Neural crest cell (in vitro differentiated cells): ENCODE data around the gene ABLIM2. TPM values are rescaled to one million over a fixed set of nuclear protein-coding genes. Genes with fewer than 3 reads are reported as not detected.

Experiments
- DNase-seq: peaks from one replicate; pipeline ENCODE4 v3.0.0; 2021; ENCODE audit warnings: low read depth, mixed read lengths, low spot score
- H3K27ac Mint-ChIP-seq: one replicate; pipeline ENCODE4 v1.8.0; 2021; ENCODE audit warnings: mild to moderate bottlenecking, mixed read lengths; ENCODE audit not compliant: unreplicated experiment
- H3K27me3 Mint-ChIP-seq: 2 replicates; pipeline ENCODE4 v1.8.0; 2021; ENCODE audit warnings: low read depth, mild to moderate bottlenecking, mixed read lengths
- H3K36me3 Mint-ChIP-seq: 2 replicates; pipeline ENCODE4 v1.8.0; 2021; ENCODE audit warnings: low read depth, mild to moderate bottlenecking, mixed read lengths
- H3K4me1 Mint-ChIP-seq: 2 replicates; pipeline ENCODE4 v1.8.0; 2021; ENCODE audit warnings: mixed read lengths
- H3K4me3 Mint-ChIP-seq: one replicate; pipeline ENCODE4 v1.8.0; 2021; ENCODE audit warnings: mild to moderate bottlenecking, mixed read lengths
- H3K9me3 Mint-ChIP-seq: 2 replicates; pipeline ENCODE4 v1.8.0; 2021; ENCODE audit warnings: mixed read lengths
- total RNA-seq: library from RNA; stranded (reverse); gene quantifications from 2 replicates; pipeline ENCODE4 v1.2.1, GENCODE V29; 2021
- TF ChIP-seq, protein P1 (sequence below): fragments of 200-600 bp; sonication (generic); conservative IDR thresholded peaks from 2 replicates; pipeline ENCODE4 v1.5.0; 2021; ENCODE audit warnings: antibody characterized with exemption, mild to moderate bottlenecking

ABLIM2 gene
- total RNA-seq, 1 donor from 2014 or later: 3.8 TPM

DNA sequence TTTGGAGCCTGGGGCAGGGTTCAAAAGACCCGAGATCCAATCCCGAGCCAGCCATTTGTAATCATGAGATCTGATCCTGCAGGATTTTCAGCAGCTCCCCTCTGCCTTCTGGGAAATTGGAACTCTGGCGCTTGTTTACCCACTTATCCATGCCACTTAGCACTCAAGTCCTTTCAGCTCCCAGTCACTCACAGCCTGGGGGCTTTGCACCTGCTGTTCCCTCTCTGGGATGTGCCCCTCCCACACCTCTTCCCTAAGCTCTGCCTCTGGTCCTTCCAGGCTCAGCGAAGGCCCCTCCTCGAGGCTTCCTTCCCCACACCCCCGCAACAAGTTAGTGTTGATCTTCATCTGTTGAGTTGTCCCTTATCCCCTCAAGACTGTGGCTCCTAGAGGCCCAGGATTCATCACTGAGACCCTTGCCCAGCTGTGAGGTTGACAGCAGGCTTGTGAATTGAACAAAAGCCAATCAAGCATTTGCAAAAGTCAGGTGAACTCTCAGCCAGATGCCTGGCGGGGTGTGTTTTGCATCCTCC lies 119.8 kb downstream of the ABLIM2 start:
- Mint-ChIP-seq H3K4me3 (no peak overlapping the region), H3K4me1 (peaks cover 35% of the 10 kb centered on the region), H3K27ac (peak overlapping the region; percentile 27), H3K9me3 (no peaks in the 10 kb centered on the region), H3K36me3 (no peaks in the 10 kb centered on the region), H3K27me3 (no peaks in the 10 kb centered on the region)
- TF ChIP-seq, protein P1, sequence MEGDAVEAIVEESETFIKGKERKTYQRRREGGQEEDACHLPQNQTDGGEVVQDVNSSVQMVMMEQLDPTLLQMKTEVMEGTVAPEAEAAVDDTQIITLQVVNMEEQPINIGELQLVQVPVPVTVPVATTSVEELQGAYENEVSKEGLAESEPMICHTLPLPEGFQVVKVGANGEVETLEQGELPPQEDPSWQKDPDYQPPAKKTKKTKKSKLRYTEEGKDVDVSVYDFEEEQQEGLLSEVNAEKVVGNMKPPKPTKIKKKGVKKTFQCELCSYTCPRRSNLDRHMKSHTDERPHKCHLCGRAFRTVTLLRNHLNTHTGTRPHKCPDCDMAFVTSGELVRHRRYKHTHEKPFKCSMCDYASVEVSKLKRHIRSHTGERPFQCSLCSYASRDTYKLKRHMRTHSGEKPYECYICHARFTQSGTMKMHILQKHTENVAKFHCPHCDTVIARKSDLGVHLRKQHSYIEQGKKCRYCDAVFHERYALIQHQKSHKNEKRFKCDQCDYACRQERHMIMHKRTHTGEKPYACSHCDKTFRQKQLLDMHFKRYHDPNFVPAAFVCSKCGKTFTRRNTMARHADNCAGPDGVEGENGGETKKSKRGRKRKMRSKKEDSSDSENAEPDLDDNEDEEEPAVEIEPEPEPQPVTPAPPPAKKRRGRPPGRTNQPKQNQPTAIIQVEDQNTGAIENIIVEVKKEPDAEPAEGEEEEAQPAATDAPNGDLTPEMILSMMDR: no peak
- no peak for DNase-seq

DNA sequence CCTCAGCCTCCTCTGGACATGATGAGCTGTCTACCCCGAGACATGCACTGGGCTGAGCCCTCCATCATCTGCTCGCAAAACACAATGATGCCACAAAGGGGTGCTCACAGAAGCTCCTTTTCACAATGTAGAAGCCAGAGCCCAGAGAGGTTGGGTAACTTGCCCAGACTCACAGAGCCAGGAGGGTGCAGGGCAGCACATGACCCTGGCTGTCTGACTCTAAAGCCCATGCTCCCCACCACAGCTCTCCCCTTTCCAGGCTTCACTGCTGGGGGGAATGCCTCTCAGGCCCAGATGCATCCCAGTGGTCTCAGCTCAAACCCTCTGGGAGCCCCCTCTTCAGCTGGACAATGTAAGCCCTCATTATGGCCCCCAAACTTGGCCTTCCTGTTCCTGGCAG lies 120.5 kb downstream of the ABLIM2 start:
- Mint-ChIP-seq H3K27me3 (no peaks in the 10 kb centered on the region), H3K4me1 (peaks cover 34% of the 10 kb centered on the region), H3K36me3 (no peaks in the 10 kb centered on the region), H3K4me3 (no peak overlapping the region), H3K9me3 (no peaks in the 10 kb centered on the region), H3K27ac (no peak overlapping the region)
- TF ChIP-seq, protein P1: no peak
- DNase-seq: no peak

DNA sequence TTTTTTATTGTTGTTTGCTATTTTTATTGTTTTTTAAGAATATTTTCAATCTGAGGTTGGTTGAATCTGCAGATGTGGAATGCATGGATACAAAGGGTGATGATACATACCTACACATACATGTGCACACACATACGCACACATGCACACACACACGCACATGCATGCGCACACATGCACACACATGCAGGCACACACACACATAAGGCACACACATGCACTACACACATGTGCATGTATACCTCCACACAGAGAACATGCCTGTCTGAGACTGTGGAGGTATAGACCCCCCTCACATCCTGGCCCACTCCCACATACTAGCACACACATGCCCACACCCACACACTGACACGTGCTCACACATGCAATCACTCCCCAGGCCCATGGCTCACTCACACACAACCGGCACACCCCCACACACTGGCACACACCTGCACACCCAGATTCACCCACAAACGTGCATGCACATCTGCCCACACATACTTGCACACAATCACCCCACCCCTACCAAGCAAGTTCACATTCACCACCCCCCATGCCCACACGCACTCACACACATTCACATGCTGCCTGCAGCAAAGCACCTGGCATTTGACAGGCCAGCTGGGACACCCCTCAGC lies 121.4 kb downstream of the ABLIM2 start:
- Mint-ChIP-seq H3K9me3 (no peaks in the 10 kb centered on the region), H3K36me3 (no peaks in the 10 kb centered on the region), H3K27me3 (no peaks in the 10 kb centered on the region), H3K4me3 (no peak overlapping the region), H3K4me1 (peaks cover 32% of the 10 kb centered on the region), H3K27ac (no peak overlapping the region)
- TF ChIP-seq, protein P1: no peak
- DNase-seq: no peak

DNA sequence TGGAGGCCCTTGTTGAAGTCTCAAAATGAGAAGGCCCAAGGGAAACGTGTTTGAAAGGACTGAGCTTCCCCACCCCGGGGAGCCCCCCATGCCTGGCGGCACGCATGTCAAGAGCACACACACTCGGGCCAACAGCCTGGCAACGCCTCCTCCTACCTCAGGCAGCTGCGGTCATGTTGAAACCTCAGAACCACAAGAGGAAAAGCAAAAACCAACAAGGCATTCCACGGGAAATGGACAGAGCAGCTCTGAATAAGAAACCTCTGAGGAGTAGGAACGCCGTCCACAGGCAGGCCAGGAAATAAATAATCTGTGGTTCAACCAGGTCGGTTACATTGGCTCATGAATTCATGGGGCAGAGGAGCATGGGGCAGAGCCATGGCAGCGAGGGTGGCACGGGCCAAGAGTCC lies 123.2 kb downstream of the ABLIM2 start:
- DNase-seq: no peak
- no peaks in the 10 kb centered on the region for H3K9me3 Mint-ChIP-seq
- no peak overlapping the region for H3K4me3 Mint-ChIP-seq
- H3K4me1 Mint-ChIP-seq: peaks cover 28% of the 10 kb centered on the region
- no peaks in the 10 kb centered on the region for H3K27me3 Mint-ChIP-seq
- H3K36me3 Mint-ChIP-seq: no peaks in the 10 kb centered on the region
- no peak overlapping the region for H3K27ac Mint-ChIP-seq
- TF ChIP-seq, protein P1: no peak

DNA sequence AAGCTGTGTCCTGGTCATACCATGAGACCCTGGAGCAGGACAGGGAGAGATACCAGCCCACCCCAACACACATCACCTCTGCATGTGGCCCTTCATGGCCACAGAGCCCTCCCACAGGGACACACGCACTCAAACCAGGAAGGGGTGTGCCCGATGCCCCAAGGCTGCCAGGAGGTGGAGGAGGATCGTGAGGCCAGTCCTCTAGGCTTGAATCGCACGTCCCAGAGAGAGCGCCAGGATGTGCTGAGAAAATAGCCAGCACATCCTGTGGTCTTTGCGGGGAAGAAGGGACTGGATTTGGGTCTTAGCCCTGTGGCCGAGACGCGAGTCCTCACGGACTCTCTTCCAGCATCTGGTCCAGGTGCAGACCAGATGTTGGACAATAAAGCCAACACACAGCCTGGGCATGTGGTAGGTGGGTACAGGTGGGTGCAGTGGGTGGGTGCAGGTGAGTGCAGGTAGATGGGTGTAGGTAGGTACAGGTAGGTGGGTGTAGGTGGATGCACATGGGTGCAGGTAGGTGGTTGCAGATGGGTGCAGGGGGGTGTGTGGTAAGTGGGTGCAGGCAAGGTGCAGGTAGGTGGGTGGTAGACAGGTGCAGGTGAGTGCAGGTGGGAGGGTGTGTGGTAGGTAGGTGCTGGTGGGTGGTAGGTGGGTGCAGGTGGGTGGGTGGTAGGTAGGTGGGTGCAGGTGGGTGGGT lies 124.6 kb downstream of the ABLIM2 start:
- TF ChIP-seq, protein P1: no peak
- H3K4me1 Mint-ChIP-seq: peaks cover 25% of the 10 kb centered on the region
- H3K27ac Mint-ChIP-seq: no peak overlapping the region
- H3K9me3 Mint-ChIP-seq: no peaks in the 10 kb centered on the region
- no peaks in the 10 kb centered on the region for H3K27me3 Mint-ChIP-seq
- no peak overlapping the region for H3K4me3 Mint-ChIP-seq
- DNase-seq: no peak
- H3K36me3 Mint-ChIP-seq: no peaks in the 10 kb centered on the region
